Naive thymus-derived CD8-positive, alpha-beta T cell (primary cell): ENCODE data around the gene MRPL38. TPM values are rescaled to one million over a fixed set of nuclear protein-coding genes. Genes with fewer than 3 reads are reported as not detected.

ENCODE experiments used
- ATAC-seq, 2 donors: fragments of 150-1000 bp; cut with Tn5 transposase in 1 of 2; sonication (Bioruptor Pico), chemical (Tn5 transposase) in 1 of 2; 1 replicate in 1 of 2; 2 replicates in 1 of 2; pipeline ENCODE4 v1.10.0; 2021; ENCODE audit warnings: mild to moderate bottlenecking in 2 of 2, moderate library complexity in 2 of 2
- POLR2A ChIA-PET: fragments of 350-600 bp; sonication (Branson Sonifier 250); formaldehyde crosslinking; loops from one replicate; lab custom pipeline; 2021; ENCODE audit warnings: antibody characterized with exemption; lab: Charles Lee
- DNase-seq, 10 donors: peaks; one replicate each; pipeline versions ENCODE4 v3.0.0 to v3.0.0-alpha.2; 2020 to 2022
- H3K27ac Mint-ChIP-seq, 10 donors: one replicate each; pipeline ENCODE4 v1.8.0; 2020 to 2022; ENCODE audit warnings: mild to moderate bottlenecking in 10 of 10, mixed read lengths in 10 of 10, moderate library complexity in 4 of 10, inconsistent platforms in 1 of 10
- H3K27me3 Mint-ChIP-seq, 5 donors: one replicate each; pipeline ENCODE4 v1.8.0; 2021 to 2022; ENCODE audit warnings: mixed read lengths in 5 of 5
- H3K36me3 Mint-ChIP-seq, 3 donors: one replicate each; pipeline ENCODE4 v1.8.0; 2020 to 2022; ENCODE audit warnings: mixed read lengths in 3 of 3, mild to moderate bottlenecking in 2 of 3, inconsistent platforms in 1 of 3
- H3K4me1 Mint-ChIP-seq, 4 donors: one replicate each; pipeline ENCODE4 v1.8.0; 2021 to 2022; ENCODE audit warnings: mixed read lengths in 4 of 4
- H3K4me3 Mint-ChIP-seq, 10 donors: one replicate each; pipeline ENCODE4 v1.8.0; 2020 to 2022; ENCODE audit warnings: mild to moderate bottlenecking in 10 of 10, mixed read lengths in 10 of 10, moderate library complexity in 6 of 10, inconsistent platforms in 1 of 10
- H3K9me3 Mint-ChIP-seq, 9 donors: one replicate each; pipeline ENCODE4 v1.8.0; 2020 to 2022; ENCODE audit warnings: mixed read lengths in 9 of 9, mild to moderate bottlenecking in 3 of 9, inconsistent platforms in 1 of 9, moderate library complexity in 1 of 9
- polyA plus RNA-seq, 3 donors: library from polyadenylated mRNA; unstranded; fragments of 300-500 nt; fragmentation: Illumina TruSeq; gene quantifications; one replicate each; pipeline ENCODE4 v1.2.3, GENCODE V29; 2021
- total RNA-seq, 8 experiments: library from RNA in 2 of 8; stranded (reverse) in 2 of 8; gene quantifications; one replicate each; pipeline ENCODE4 v1.2.3 and lab custom pipeline; 2021 to 2026

The MRPL38 gene
- total and polyA plus RNA-seq, 5 experiments from 2014 or later, result 56.4 to 178 (median 78.7) TPM

GRCh38 chr17:75900691-75901533 lies 3.8 kb downstream of the MRPL38 start:
- no peaks in the 10 kb centered on the region for H3K9me3 Mint-ChIP-seq
- peaks cover 3 to 24% (median 18%) of the 10 kb centered on the region in 4 donors for H3K4me1 Mint-ChIP-seq
- H3K36me3 Mint-ChIP-seq, result peaks cover 0 to 37% (median 0%) of the 10 kb centered on the region in 3 donors
- no peak overlapping the region for H3K4me3 Mint-ChIP-seq
- peak overlapping the region in 1 of 10 donors; percentile 43 for H3K27ac Mint-ChIP-seq
- POLR2A ChIA-PET, result interaction anchor here (0.5 to 9.7 kb wide), 4 partner anchors 23 to 142 kb away, joined by 3 to 192 read pairs (median 4); partner anchors contain the start of genes TRIM47 and WBP2
- no peak for ATAC-seq
- no peaks in the 10 kb centered on the region for H3K27me3 Mint-ChIP-seq
- no peak for DNase-seq

DNA sequence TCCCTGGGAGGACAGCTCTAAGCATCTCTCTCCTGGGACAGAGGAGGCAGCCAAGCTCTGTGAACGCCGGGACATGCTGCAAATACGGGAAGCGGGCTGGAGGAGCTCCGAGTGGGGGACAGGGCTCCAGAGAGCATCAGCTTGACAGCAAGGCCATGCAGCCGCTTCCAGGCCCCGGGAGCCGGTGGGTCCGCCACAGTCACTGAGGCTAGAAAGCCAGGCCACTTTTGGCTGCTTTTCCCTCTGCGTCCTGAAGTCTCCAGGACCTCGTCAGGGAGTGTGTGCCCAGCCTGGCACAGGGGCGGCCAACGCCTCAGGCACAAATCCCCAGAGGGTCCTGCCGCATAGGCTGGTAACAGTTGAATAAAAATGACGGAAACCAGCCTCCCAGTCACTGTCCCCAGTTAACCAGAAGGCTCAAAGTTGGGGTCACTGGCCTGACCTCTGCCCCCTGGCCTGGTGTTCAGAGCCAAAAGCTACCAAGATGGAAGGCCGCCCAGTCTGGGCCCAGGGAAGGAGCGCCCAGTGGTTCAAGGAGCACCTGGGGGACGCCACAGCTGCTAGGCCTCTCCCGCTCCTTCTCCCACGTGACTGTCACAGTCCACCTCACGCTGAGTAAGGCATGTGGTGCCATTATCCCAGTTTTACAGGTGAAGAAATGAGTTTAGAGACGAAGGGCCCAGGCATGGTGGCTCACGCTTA lies 4.8 kb downstream of the MRPL38 start:
- Mint-ChIP-seq H3K27ac (peak overlapping the region in 2 of 10 donors; percentile 41 to 82), H3K9me3 (no peaks in the 10 kb centered on the region), H3K4me1 (peaks cover 12 to 29% (median 24%) of the 10 kb centered on the region in 4 donors), H3K4me3 (peak overlapping the region in 1 of 10 donors; percentile 30), H3K27me3 (no peaks in the 10 kb centered on the region), H3K36me3 (peaks cover 0 to 37% (median 1%) of the 10 kb centered on the region in 3 donors)
- POLR2A ChIA-PET, result interaction anchor here (0.5 to 9.7 kb wide), 7 partner anchors 9 to 500 kb away, joined by 3 to 192 read pairs (median 3); partner anchors contain the start of genes TRIM47 and WBP2
- ATAC-seq, result no peak
- DNase-seq, result no peak

DNA sequence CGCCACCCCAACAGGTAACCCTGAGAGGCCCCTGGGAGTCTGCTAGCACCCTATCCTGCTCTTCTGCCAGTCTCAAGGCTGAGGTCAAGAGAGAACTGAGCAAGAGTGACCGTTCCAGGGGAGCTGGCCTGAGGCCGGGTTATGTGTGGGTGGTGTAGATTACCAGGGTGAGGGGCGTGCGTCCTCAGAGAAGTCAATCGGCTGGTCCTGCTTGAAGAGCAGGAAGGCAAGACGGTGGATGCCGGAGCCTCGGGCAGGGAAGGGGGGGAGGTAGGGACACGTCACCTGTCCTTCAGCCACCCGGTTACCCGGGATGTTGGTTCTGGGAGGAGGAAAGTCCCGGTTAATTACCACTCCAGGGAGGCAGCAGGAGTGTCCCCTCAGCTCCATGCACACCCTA lies 5.3 kb downstream of the MRPL38 start:
- DNase-seq, result no peak
- peaks cover 14 to 31% (median 25%) of the 10 kb centered on the region in 4 donors for H3K4me1 Mint-ChIP-seq
- H3K36me3 Mint-ChIP-seq, result peaks cover 0 to 37% (median 1%) of the 10 kb centered on the region in 3 donors
- H3K4me3 Mint-ChIP-seq, result peak overlapping the region in 1 of 10 donors; percentile 45
- ATAC-seq, result no peak
- H3K27me3 Mint-ChIP-seq, result no peaks in the 10 kb centered on the region
- no peaks in the 10 kb centered on the region for H3K9me3 Mint-ChIP-seq
- POLR2A ChIA-PET, result interaction anchor here (0.5 to 9.7 kb wide), 6 partner anchors 10 to 500 kb away, joined by 3 to 192 read pairs (median 3); partner anchors contain the start of genes TRIM47 and WBP2
- peak overlapping the region in 2 of 10 donors; percentile 41 to 82 for H3K27ac Mint-ChIP-seq

- peaks cover 0 to 37% (median 1%) of the 10 kb centered on the region in 3 donors for H3K36me3 Mint-ChIP-seq
- DNase-seq (no peak), ATAC-seq (no peak)
- POLR2A ChIA-PET, result interaction anchor here (1.5 to 9.7 kb wide), 3 partner anchors 21 to 122 kb away, joined by 3 to 192 read pairs (median 108); partner anchors contain the start of genes TRIM47 and WBP2
- no peaks in the 10 kb centered on the region for H3K27me3 Mint-ChIP-seq
- H3K9me3 Mint-ChIP-seq, result no peaks in the 10 kb centered on the region
- H3K27ac Mint-ChIP-seq, result peak overlapping the region in 1 of 10 donors; percentile 34
- H3K4me1 Mint-ChIP-seq, result peaks cover 17 to 33% (median 26%) of the 10 kb centered on the region in 4 donors
- peak overlapping the region in 3 of 10 donors; percentile 1 to 75 (median 43) for H3K4me3 Mint-ChIP-seq
Measured at GRCh38 chr17:75898791-75899190, 5.9 kb downstream of the MRPL38 start.

GRCh38 chr17:75898065-75898464 lies 6.6 kb downstream of the MRPL38 start:
- H3K36me3 Mint-ChIP-seq, result peaks cover 0 to 37% (median 1%) of the 10 kb centered on the region in 3 donors
- H3K4me3 Mint-ChIP-seq, result peak overlapping the region in 9 of 10 donors; percentile 67 to 87 (median 76)
- no peak for DNase-seq
- POLR2A ChIA-PET, result interaction anchor here (0.6 to 9.7 kb wide), 6 partner anchors 7 to 629 kb away, joined by 4 to 192 read pairs (median 21); partner anchors contain the start of genes MRPL38, PRPSAP1, TRIM47 and UNC13D
- ATAC-seq, result no peak
- H3K27ac Mint-ChIP-seq, result peak overlapping the region in 7 of 10 donors; percentile 11 to 87 (median 77)
- H3K4me1 Mint-ChIP-seq, result peaks cover 19 to 30% (median 26%) of the 10 kb centered on the region in 4 donors
- no peaks in the 10 kb centered on the region for H3K9me3 Mint-ChIP-seq
- no peaks in the 10 kb centered on the region for H3K27me3 Mint-ChIP-seq

DNA sequence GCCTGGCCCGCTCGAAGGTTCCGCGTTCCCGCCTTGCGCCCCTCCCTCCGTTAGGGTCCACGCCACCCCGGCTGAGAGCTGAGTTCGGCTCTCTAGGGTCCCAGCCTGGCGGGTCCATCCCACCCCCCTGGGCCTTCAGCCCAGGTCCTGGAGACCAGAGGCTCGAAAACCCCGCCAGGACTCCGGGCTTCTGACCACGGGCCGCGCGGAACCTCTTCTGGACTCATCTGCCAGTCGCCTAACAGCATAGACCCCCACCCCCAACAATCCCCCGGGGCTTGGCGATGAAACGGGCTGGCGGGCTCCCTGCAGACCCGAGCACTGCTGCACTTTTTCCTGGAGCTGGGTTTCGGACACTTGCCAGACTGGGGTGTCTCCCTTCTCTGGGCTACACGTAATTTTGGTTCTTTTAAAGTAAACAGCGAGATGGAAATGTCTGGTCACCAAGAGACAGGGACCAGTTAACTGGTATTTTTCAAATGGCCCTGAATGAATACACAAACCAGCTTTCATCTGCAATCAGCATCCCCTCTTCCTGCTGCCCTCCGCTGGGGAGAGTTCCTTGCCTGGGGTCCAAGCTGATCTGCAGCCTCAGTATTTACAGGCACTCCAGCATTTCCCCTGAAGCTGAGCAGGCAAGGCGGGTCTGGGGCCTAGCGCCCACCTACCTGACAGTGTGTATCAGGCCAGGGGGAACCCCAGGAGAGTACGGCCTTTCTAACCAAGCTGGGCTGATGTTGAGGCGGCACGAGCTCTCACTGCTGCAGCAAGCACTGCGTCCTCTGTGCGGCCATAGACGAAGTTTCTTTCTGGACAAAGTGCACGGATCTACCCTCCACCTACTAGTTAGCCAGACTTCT lies 7.3 kb downstream of the MRPL38 start:
- POLR2A ChIA-PET, result interaction anchor here (1.0 to 9.7 kb wide), 20 partner anchors 8 to 456 kb away, joined by 3 to 192 read pairs (median 8); partner anchors contain the start of genes FBF1, GALK1, MRPL38 and PRPSAP1
- Mint-ChIP-seq H3K4me1 (peaks cover 19 to 28% (median 26%) of the 10 kb centered on the region in 4 donors), H3K27ac (peak overlapping the region; percentile 40 to 87 (median 78)), H3K36me3 (peaks cover 0 to 36% (median 1%) of the 10 kb centered on the region in 3 donors), H3K4me3 (peak overlapping the region; percentile 67 to 87 (median 76)), H3K9me3 (no peaks in the 10 kb centered on the region), H3K27me3 (no peaks in the 10 kb centered on the region)
- no peak for ATAC-seq
- DNase-seq, result no peak

DNA sequence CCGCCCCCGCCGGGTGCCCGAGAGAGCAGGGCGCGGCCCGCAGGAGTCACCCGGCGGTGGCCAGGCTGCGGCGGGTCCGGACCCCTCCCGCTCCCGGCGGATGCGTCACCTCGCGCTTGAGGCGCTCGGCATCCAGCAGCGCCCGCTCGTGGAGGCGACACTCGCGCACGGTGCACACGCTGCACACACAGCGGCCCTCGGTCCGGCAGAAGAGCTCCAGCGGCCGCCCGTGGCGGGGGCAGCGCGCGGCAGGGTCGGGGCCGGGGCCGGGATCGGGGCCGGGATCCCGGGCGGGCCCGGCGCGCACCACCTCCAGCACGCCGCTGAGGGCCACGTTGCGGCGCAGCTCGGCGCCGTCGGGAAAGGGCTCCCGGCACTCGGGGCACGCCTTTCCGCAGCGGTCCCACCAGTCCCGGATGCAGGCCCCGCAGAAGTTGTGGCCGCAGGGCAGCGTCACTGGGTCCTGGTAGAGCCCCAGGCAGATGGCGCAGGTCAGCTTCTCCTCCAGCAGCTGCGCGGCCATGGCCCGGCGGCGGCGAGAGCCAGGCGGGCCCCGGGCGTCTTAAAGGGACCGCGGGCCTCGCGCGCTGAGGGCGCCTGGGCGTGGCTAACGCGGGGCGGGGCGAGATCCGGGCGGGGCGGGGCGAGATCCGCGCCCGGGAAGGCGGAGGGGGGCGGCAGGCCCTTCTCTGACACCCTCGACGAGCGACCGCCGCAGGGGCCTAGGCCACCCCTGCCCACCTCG lies 8.1 kb downstream of the MRPL38 start, which contains the start of gene TRIM65:
Gene TRIM65, minus strand, starts transcription at position 537 of the 745 bp plus-strand sequence. Its CDS starts 14 bp downstream, at position 523.
- H3K4me3 Mint-ChIP-seq, result peak within 1 kb of the TSS; percentile 75 to 87 (median 82)
- peak; percentile 56 to 84 (median 76) for DNase-seq
- H3K36me3 Mint-ChIP-seq, result peaks cover 0 to 32% (median 1%) of the 10 kb centered on the region in 3 donors
- H3K27ac Mint-ChIP-seq, result peak within 1 kb of the TSS; percentile 77 to 92 (median 86)
- no peaks in the 10 kb centered on the region for H3K27me3 Mint-ChIP-seq
- no peaks in the 10 kb centered on the region for H3K9me3 Mint-ChIP-seq
- H3K4me1 Mint-ChIP-seq, result peaks cover 19 to 28% (median 26%) of the 10 kb centered on the region in 4 donors
- peak; percentile 84 to 87 for ATAC-seq
- POLR2A ChIA-PET, result interaction anchor here (0.8 to 9.7 kb wide), 29 partner anchors 9 to 457 kb away, joined by 3 to 192 read pairs (median 7); partner anchors contain the start of genes FBF1, GALK1, MRPL38 and PRPSAP1

DNA sequence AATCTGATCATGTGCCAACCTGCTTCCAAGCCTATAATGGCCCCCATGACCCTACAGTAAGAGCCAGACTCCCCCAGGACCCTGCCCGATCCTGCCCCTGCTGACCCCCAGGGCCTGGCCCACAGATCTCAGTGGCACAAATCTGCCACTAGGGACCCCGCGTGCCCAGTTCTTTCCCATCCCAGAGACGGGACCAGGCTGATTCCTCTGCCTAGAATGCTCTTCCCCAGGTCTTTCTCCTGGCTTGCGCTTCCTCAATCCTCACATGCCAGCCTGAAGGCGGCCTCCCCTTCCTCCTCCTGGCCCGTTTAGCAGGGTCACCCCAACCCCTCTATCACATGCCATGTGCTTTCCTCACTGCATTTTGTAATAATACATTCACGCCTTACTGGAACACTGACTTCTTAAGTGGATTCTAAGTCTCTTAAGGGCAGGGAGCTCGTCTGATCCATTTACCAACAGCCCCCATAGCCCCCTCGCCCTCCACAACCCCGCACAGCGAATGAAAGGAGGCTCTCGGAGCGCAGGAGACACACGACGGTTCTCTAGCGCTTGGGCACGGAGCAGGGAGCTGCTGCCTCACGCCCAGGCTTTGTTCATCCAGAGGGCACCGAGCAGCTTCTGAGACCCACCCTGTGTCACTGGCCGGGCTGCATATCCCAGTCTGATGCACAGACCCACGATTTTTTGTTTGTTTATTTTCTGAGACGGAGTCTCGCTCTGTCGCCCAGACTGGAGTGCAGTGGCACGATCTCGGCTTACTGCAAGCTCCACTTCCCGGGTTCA lies 9.1 kb downstream of the MRPL38 start:
- Mint-ChIP-seq H3K9me3 (no peaks in the 10 kb centered on the region), H3K27me3 (no peaks in the 10 kb centered on the region), H3K27ac (peak overlapping the region; percentile 63 to 92 (median 86)), H3K4me3 (peak overlapping the region; percentile 75 to 87 (median 82)), H3K4me1 (peaks cover 19 to 28% (median 26%) of the 10 kb centered on the region in 4 donors), H3K36me3 (peaks cover 0 to 31% (median 1%) of the 10 kb centered on the region in 3 donors)
- DNase-seq, result no peak
- POLR2A ChIA-PET, result interaction anchor here (0.9 to 9.7 kb wide), 23 partner anchors 8 to 142 kb away, joined by 3 to 192 read pairs (median 8); partner anchors contain the start of genes GALK1, MRPL38, TRIM47 and UNC13D
- peak in 1 of 2 donors; percentile 1 for ATAC-seq

DNA sequence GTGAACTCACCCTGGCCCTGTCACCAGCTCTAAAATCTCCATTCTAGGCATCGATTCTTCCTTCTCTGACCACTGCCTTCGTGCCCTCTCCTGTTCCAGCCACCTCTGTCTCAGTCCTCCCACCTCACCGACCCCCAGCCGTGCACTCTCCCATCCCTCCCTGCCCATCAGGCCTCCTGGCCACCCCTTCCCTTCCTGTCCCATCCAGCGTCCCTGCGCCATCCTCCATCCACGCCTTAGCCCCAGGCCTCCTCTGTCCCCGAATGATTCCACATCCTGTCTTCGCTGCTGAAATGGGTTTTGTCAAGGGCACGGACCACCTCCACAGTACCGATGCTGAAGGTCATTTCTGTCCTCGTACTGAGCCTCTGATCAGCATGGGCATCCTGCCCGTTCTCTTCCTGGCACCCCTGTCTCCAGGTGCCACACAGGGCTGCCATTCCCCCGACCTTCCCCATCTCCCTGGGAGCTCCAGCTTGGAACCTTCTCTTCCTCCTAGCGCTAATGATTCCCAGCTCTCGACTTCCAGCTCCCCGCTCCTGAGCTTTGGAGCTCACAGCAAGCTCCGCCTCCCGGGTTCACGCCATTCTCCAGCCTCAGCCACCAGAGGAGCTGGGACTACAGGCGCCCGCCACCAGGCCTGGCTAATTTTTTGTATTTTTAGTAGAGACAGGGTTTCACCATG lies 10.5 kb downstream of the MRPL38 start:
- Mint-ChIP-seq H3K4me3 (peak overlapping the region in 9 of 10 donors; percentile 16 to 71 (median 44)), H3K4me1 (peaks cover 19 to 30% (median 26%) of the 10 kb centered on the region in 4 donors)

More for the DNA sequence above, 10.5 kb downstream of the MRPL38 start:
- Mint-ChIP-seq H3K9me3 (no peaks in the 10 kb centered on the region), H3K36me3 (peaks cover 0 to 24% (median 1%) of the 10 kb centered on the region in 3 donors), H3K27me3 (no peaks in the 10 kb centered on the region), H3K27ac (peak overlapping the region in 9 of 10 donors; percentile 28 to 91 (median 71))
- no peak for DNase-seq
- POLR2A ChIA-PET, result interaction anchor here (1.1 to 9.7 kb wide), 5 partner anchors 9 to 129 kb away, joined by 3 to 192 read pairs (median 13); partner anchors contain the start of genes GALK1, TRIM47 and WBP2
- ATAC-seq, result no peak
